ENCODE data around the gene DPF3.
"Not testable (repeated sequence)": the region's sequence is repeated elsewhere in the genome, so short reads cannot be mapped to it uniquely, and the experiment has no call there.

Gene DPF3

DNA sequence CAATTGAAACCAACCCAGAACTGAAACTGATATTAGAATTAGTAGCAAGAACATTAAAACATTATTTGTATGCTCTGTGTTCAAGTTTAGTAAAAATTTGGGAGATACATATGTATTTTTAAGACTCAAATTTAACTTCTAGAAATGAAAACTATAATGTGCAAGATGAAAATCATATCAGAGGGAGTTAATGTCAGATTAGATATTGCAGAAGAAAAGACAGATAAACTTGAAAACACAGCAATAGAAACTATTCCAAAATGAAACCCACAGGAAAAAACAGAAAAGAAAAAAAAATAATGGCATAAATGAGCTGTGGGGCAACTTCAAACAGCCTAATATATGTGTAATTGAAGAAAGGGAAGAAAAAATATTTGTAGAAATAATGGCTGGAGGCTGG is 134.9 kb downstream of the DPF3 start:
- no peak for DNase-seq

DNA sequence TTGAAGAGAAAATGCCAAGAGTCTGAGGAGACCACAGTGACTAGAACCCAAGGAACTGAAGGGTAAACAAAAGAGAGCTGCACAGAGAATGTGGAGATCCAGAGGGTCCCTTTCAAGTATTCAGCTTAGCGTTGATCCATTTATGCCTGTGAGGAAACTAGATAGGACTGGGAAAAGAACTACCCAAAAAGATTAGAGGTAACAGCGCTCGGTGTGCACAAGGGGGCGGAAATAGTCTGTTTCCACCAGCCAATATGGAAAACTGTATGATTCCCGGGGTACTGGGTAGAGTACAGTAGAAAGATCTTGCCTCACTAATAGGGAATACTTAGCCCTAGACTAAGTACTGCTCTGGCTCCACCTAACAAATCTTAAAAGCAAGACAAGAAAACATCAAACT is 135.5 kb downstream of the DPF3 start:
- no peak for DNase-seq

GRCh38 chr14:72756967-72757366 is 136.9 kb downstream of the DPF3 start:
- DNase-seq: no peak

- no peak for DNase-seq
These were observed 138.1 kb downstream of the DPF3 start for GRCh38 chr14:72755766-72756165.

DNA sequence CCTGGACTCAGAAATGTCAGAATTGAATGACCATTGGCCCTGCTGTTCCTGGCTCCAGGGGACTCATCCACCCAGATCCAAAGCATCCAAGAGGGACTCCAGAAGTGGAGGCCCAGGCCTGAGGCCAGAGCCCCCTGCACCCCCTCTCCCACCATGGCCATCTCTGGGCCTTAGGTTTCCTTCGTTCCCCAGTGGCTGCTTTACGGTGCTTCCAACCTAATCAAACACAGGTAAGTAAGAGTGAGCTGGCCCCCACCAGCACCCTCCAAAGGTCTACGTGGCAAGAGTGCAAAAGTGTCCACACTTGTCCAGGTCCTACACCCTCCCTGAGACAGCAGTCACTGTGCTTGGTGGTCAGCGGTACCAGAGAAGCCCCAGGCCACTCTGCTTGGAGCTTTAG is 139.0 kb downstream of the DPF3 start:
- no peak for DNase-seq

- DNase-seq: no peak
These were observed 140.0 kb downstream of the DPF3 start for GRCh38 chr14:72753879-72754400.

- DNase-seq: no peak
These were observed 140.7 kb downstream of the DPF3 start for GRCh38 chr14:72753044-72753710.

DNA sequence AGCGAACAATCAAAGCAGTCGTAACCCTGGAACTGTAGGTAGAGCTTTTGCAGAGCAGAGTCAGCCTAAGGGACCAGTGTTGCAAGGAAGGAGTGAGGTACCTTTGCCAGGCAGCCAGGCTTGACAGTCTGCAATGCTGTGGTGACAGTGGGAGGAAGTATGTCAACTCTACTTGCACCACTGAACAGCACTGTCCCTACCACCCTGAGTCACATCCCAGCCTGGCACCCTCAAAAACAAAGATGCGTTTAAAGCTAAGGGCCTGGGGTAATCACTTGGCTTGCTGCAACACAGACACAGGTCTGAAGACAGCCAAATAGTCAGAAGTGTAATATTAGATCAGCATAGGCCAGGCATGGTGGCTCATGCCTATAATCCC is 141.9 kb downstream of the DPF3 start:
- DNase-seq: no peak

- DNase-seq: no peak
These were observed 142.4 kb downstream of the DPF3 start for GRCh38 chr14:72751276-72752033.

- DNase-seq: not testable (repeated sequence)
These were observed 145.0 kb downstream of the DPF3 start for GRCh38 chr14:72748921-72749320.

GRCh38 chr14:72747652-72748051 is 146.2 kb downstream of the DPF3 start:
- no peak for DNase-seq

DNA sequence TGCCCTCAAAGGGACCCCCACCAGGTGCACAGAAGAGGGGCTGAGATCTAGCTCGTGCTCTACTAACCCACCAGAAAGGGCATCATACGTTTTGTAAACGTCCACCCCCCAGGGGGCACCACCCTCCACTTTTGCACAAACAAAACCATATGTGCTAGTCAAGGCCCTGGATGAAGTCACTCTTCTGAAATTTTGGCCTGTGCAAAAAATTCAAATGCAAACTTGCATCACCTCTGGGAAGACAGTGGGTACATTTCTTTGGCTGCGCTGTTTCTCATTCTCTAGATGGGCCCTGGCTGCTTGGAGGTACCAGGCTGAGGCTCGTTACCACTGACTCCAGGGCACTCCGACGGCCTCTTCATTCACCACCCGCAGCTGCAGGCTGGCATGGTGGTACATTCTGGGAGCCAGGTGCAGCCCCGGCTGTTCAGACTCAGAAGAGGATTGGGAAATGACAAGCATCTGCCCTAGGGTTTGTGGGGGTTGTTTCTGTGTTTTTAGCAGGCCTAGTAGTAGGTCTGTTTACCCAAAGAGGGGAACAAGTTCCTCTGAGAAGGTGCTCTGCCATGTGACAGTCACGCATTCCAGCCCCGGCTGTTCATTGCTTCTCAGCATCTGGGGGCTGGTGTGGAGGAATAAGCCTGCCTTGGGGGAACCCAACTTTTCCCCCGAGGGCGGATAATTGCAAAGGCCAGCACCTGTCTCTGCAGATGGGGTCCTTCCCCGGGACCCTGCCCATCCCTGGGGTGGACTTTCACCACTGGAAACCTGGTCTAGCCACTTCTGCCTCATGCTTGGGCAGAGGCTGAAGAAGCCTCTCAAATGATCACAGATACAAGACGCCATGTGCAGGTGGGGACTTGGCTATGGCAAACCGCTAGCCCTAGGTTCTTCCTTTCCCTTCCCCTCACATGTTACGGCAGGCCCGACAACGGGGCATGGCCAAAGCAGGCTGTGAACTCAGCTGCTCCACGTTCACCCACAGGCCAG is 147.6 kb downstream of the DPF3 start:
- no peak for DNase-seq

- DNase-seq: no peak
These were observed 148.4 kb downstream of the DPF3 start for GRCh38 chr14:72745546-72745945.

GRCh38 chr14:72744416-72745120 is 149.3 kb downstream of the DPF3 start:
- DNase-seq: no peak

DNA sequence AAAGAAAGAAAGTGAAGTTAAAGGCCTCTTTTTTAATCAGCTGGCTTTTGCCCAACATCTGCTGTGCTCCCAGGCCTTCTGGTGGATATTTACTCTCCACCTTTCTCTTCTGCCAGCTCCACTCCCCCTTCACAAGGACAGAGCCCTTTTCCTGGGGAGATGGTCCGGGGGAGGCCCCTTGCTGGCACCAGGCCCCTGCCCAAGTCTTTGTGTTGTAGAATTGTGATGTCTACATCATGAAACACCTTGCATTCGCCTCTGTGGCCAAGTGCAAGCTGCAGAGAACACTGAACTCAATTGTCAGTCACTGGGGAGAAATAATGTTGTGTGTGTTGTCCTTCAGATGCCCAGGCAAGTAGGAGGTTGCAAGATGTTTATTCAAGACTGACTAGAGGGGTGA is 150.3 kb downstream of the DPF3 start:
- DNase-seq: no peak

DNA sequence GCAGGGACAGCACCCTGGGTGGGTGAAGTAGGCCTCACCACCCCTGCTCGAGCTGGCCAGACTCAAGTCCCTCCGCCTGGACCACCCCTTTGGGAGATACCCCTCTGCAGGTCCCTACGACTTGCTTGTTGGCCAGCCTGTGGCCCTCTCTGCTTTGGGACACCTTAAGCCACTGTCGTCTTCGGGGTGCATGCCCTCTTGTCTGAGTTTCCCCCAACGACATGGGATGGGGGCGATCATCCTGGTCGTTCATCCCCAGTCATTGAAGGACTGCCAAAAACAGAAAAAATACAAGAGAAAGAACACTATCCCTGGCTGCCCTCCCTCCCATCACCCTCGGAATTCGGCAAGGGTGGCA is 151.1 kb downstream of the DPF3 start:
- no peak for DNase-seq

GRCh38 chr14:72742118-72742837 is 151.6 kb downstream of the DPF3 start:
- DNase-seq: no peak

- DNase-seq: no peak
These were observed 152.1 kb downstream of the DPF3 start for GRCh38 chr14:72741826-72742117.

DNA sequence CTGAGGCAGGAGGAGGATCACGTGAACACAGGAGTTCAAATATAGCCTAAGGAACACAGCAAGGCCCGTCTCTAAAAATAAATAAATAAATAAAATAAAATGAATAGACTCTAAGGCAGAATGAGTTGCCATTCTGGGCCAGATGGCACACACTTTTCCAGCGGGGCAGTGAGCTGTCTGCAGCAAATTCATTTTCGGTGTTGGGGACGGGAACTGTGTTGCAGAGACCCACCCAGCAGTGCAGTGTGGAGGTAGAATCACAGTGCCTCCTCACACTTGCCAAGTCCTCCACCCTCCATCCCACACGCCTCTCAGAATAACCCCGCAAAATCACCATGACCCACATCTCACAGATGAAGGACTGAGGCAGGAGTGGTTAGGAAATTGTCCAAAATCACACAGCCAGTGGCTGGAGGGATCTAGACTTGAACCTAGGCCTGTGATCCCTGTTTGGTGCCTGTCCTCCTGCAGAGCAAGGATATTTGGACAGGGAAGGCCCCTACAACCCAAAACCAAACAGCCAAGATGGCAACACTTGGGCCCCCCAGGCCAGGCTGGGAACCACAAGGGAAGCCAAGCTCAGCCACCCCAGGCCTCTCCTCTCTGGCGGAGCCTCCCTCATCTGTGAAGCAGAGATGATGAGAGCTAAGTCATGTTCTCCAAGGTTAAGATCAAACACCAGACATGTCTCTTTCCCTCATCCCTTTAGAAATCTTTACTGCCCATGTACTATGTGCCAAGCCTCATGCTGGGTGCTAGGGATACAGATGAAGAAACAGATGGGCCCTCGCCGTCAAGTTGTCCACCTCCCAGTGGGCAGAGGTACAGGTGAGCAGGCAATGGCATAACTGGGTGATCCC is 152.7 kb downstream of the DPF3 start:
- DNase-seq: no peak

- DNase-seq: no peak
These were observed 153.4 kb downstream of the DPF3 start for GRCh38 chr14:72740504-72740961.

All from activated gamma-delta T cell treated with Interleukin-2 at 50 U/mL for 16 hours (primary cell).